ENCODE results near the gene ACACB.

ACACB gene

DNA sequence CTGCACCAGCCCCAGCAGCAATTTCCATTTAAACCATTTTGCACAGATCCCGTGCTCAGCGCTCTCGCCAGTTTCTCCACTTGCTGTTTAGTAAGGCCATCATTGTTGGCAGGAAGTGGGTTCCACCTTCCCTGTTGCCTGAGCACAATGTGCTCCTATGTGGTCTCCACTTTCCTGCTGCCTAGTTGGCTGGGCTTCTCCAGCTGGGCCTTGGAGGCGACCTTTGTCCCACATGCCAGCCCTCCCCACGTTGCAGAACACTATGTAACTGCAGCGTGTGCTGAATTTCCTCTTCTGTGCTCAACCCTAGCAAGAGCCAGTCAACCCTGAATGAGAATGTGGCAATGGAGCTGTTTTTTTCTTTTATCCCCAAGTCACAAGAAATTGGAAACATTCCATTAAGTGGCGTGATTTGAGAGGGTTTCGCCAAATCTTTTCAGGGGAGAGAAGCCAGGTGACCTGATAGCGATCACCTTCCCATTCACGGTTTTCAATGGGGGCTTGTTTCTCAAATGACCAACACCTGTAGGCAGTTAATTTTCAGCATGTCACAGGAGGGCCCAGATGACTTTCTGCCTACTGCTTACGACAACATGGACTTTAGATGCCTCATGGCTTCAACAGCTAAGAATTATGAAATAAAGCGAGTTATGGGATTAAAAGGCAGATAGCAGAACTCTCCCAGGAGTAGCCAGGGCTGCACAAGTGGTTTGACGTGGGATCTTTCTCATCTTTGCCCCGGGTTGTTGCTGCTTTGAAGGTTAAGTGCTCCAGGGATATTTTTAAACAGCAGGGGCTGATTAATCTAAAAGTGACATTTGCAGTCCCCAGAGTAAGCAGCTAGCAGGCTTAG lies at the start of gene ACACB:
TSS of gene ACACB (plus strand) at position 830 of the 853 bp plus-strand sequence. CDS start 22,819 bp downstream, outside the sequence.
- TF ChIP-seq, protein P1, sequence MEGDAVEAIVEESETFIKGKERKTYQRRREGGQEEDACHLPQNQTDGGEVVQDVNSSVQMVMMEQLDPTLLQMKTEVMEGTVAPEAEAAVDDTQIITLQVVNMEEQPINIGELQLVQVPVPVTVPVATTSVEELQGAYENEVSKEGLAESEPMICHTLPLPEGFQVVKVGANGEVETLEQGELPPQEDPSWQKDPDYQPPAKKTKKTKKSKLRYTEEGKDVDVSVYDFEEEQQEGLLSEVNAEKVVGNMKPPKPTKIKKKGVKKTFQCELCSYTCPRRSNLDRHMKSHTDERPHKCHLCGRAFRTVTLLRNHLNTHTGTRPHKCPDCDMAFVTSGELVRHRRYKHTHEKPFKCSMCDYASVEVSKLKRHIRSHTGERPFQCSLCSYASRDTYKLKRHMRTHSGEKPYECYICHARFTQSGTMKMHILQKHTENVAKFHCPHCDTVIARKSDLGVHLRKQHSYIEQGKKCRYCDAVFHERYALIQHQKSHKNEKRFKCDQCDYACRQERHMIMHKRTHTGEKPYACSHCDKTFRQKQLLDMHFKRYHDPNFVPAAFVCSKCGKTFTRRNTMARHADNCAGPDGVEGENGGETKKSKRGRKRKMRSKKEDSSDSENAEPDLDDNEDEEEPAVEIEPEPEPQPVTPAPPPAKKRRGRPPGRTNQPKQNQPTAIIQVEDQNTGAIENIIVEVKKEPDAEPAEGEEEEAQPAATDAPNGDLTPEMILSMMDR (IDR thresholded peaks at IDR 0.05; ENCODE audit: insufficient read depth, low read length, poor library complexity, severe bottlenecking): no peak
- DNase-seq (ENCODE audit: extremely low read depth, insufficient read length): no peak
- H3K27me3 ChIP-seq (replicated peaks; ENCODE audit: control insufficient read depth, insufficient read depth, low read length): no peaks in the 10 kb centered on the region
- no peaks in the 10 kb centered on the region for H3K36me3 ChIP-seq (ENCODE audit: control insufficient read depth, insufficient read depth, low read length)
- H3K4me3 ChIP-seq (replicated peaks; ENCODE audit: low read depth, low read length): no peak within 1 kb of the TSS

DNA sequence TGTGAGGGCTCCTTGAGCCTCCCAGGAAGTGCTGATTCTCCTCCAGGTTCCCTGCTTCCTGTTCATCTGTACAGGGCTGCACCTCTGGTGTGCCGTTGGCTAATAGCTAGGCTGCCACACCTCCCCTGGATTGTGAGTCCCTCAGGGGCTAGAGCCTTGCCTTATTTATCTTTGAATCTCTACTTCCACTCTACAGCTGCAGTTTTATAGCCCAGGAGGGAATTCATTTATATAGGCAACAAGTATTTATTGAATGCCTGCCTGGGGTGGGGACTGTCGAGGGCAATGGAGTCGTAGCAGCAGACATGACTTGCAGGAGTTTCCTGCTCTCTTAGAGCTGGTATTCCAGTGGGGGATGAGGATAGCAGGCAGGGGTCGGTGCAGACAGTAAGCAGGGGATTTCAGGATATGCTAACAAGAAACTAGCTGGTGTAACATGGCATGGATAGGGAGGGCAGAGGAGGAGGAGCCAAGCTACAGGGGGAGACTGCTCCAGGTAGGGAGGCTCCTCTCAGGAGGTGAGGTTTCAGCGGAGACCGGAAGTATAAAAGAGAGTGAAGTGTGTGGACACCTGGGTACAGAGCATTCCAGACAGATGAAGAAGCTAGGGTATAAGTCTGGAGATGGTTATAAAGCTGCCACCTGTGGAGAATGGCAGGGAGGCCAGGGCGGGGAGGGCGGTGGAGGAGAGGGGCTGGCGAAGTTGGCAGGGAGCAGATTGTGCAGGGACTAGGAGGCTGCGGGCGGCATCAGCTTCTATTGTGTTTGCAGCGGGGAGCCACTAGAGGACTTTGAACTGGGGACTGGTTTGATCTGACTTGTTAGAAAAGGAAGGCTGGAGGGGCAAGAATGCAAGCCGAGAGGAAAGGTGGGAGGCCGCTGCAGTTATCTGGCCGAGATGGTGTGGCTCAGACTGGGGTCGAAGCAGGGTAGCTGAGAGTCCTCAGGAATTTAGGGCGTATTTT lies 46.8 kb upstream of the ACACB start:
- TF ChIP-seq, protein P1 (IDR thresholded peaks at IDR 0.05; ENCODE audit: insufficient read depth, low read length, poor library complexity, severe bottlenecking): no peak
- Histone ChIP-seq H3K4me3 (replicated peaks; ENCODE audit: low read depth, low read length) (no peak overlapping the region), H3K27me3 (replicated peaks; ENCODE audit: control insufficient read depth, insufficient read depth, low read length) (no peaks in the 10 kb centered on the region), H3K36me3 (ENCODE audit: control insufficient read depth, insufficient read depth, low read length) (peaks cover 3% of the 10 kb centered on the region; the same call in 1 of the 2 replicates)
- no peak for DNase-seq (ENCODE audit: extremely low read depth, insufficient read length)

DNA sequence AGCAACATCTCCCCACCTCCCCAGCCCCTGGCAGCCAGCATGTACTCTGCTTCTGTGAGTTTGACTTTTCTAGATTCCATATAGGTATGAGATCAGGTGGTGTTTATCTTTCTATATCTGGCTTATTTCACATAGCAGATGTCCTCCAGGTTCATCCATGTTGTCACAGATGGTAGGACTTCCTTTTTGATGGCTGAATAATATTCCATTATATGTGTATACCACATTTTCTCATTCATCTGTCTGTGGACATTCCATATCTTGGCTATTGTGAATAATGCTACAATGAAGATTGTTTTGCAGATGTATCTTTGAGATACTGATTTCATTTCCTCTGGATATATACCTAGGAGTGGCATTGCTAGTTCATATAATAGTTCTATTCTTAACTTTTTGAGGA lies 41.5 kb upstream of the ACACB start:
- H3K36me3 ChIP-seq (ENCODE audit: control insufficient read depth, insufficient read depth, low read length): no peaks in the 10 kb centered on the region; the same call in 1 of the 2 replicates
- DNase-seq (ENCODE audit: extremely low read depth, insufficient read length): no peak
- no peaks in the 10 kb centered on the region for H3K27me3 ChIP-seq (replicated peaks; ENCODE audit: control insufficient read depth, insufficient read depth, low read length)
- TF ChIP-seq, protein P1 (IDR thresholded peaks at IDR 0.05; ENCODE audit: insufficient read depth, low read length, poor library complexity, severe bottlenecking): no peak
- no peak overlapping the region for H3K4me3 ChIP-seq (replicated peaks; ENCODE audit: low read depth, low read length)

DNA sequence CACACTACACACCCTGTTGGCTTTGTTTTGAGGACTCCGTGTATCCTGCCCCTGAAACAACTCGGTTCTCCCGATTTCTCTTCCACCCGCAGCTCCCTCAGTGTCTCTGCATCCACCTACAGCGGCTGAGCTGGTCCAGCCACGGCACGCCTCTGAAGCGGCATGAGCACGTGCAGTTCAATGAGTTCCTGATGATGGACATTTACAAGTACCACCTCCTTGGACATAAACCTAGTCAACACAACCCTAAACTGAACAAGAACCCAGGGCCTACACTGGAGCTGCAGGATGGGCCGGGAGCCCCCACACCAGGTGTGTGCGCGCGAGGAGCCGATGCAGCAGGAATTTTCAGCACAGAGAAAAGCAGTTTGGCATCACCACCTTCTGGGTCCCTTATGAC lies 33.6 kb upstream of the ACACB start:
- TF ChIP-seq, protein P1 (IDR thresholded peaks at IDR 0.05; ENCODE audit: insufficient read depth, low read length, poor library complexity, severe bottlenecking): no peak
- no peak for DNase-seq (ENCODE audit: extremely low read depth, insufficient read length)
- Histone ChIP-seq H3K36me3 (ENCODE audit: control insufficient read depth, insufficient read depth, low read length) (peaks cover 8% of the 10 kb centered on the region), H3K27me3 (replicated peaks; ENCODE audit: control insufficient read depth, insufficient read depth, low read length) (no peaks in the 10 kb centered on the region), H3K4me3 (replicated peaks; ENCODE audit: low read depth, low read length) (no peak overlapping the region)

DNA sequence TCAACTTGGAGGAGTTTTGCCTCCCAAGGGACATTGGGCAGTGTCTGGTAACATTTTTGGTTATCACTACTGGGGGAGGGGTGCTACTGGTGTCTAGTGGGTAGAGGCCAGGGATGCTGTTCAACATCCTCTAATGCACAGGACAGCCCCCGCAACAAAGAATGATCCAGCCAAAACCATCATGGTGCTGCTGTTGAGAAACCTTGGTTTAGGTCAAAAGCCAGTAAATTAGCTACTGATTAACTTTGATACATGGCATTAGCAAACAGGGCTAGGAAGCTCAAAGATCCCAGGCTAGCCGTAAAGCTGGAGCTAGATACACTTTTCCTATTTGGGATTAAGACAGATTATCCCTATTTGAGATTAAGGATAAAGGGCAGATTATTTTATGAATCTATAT lies 32.0 kb upstream of the ACACB start:
- H3K36me3 ChIP-seq (ENCODE audit: control insufficient read depth, insufficient read depth, low read length): peaks cover 15% of the 10 kb centered on the region
- no peak overlapping the region for H3K4me3 ChIP-seq (replicated peaks; ENCODE audit: low read depth, low read length)
- TF ChIP-seq, protein P1 (IDR thresholded peaks at IDR 0.05; ENCODE audit: insufficient read depth, low read length, poor library complexity, severe bottlenecking): no peak
- no peaks in the 10 kb centered on the region for H3K27me3 ChIP-seq (replicated peaks; ENCODE audit: control insufficient read depth, insufficient read depth, low read length)
- DNase-seq (ENCODE audit: extremely low read depth, insufficient read length): no peak

Data from GM06990 (cell line).